Fibroblast of villous mesenchyme (primary cell): ENCODE results near the gene KRTAP10-10. TPM values are rescaled to one million over a fixed set of nuclear protein-coding genes. Genes with fewer than 3 reads are reported as not detected.

Experiments
- DNase-seq: peaks from one replicate; pipeline ENCODE4 v3.0.0-alpha.2; 2010; ENCODE audit warnings: low read depth
- H3K4me3 ChIP-seq: 2 replicates; pipeline ENCODE4 v1.5.1; 2011; ENCODE audit warnings: low read depth, mild to moderate bottlenecking, low read length
- CTCF ChIP-seq: IDR thresholded peaks from 2 replicates; pipeline ENCODE4 v1.5.1; 2012; ENCODE audit warnings: low read depth, mild to moderate bottlenecking, low read length; ENCODE audit not compliant: insufficient read depth
- total RNA-seq: library from RNA; depleted of rRNA; stranded (reverse); fragments of >200 nt; gene quantifications from 2 replicates; pipeline ENCODE4 v1.2.3, GENCODE V29; 2012

KRTAP10-10 gene
- total RNA-seq, 1 donor, result not detected

DNA sequence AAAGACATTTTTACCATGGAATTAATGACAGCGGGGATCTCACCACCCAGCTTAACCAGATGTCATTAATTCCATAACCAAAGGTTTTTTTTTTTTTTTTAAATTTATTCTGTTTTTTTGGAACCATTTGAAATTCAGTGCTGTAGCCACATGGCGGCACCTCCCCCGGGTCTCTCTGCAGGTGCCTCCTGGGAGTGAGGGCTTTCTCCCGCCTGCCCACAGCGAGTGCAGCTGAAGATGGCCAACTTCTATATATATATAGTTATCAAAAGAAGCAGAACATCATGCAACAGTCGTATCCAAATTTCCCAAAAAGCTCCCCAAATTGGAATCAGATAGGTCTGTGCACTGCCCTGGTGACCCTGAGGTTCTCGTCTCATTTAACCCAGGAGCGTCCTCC, 21.7 kb upstream of the KRTAP10-10 start:
- no peak for TF ChIP-seq CTCF
- DNase-seq, result no peak
- H3K4me3 ChIP-seq, result no peak overlapping the region

- no peak overlapping the region for H3K4me3 ChIP-seq
- DNase-seq, result no peak
- no peak for TF ChIP-seq CTCF
Observed at GRCh38 chr21:44615911-44616590, 21.1 kb upstream of the KRTAP10-10 start.

DNA sequence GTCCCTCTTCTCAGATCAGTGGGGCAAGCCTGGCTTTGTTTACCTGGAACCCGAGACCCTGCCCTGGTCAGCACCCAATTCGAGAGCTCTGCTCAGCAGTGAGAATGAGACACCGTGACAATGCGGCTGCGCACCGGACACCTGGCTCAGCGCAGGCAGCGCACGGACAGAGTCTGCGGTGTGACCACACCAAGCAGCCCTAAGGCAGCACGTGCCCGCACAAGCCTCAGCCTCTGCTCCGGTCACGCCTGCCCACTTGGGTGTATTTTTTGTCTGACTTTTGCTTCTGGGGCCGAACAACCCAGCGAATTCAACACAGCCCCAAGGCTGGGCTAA, 20.6 kb upstream of the KRTAP10-10 start:
- no peak for DNase-seq
- no peak overlapping the region for H3K4me3 ChIP-seq
- TF ChIP-seq CTCF, result no peak

- H3K4me3 ChIP-seq, result no peak overlapping the region
- no peak for TF ChIP-seq CTCF
- no peak for DNase-seq
Observed at GRCh38 chr21:44617071-44617501, 20.1 kb upstream of the KRTAP10-10 start.

DNA sequence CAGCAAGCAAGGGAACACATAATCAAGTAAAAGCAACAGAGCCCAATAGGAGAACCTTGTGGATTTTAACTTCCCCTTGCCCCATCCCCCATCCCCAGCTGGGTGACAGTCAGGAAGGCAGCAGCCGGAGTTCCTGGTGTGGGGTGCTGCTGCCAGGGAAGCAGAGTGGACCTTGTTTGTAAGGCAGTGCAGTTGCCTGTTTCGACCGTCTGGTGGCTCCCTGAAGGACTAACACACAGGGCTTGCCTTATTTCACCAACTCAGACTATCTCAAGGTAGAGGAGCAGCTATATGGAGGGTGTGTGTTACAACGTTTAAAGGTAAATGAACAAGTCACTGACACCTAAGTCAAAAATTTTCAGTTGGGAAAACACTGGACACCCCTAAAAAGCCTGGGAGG, 18.7 kb upstream of the KRTAP10-10 start:
- DNase-seq, result no peak
- no peak overlapping the region for H3K4me3 ChIP-seq
- no peak for TF ChIP-seq CTCF

DNA sequence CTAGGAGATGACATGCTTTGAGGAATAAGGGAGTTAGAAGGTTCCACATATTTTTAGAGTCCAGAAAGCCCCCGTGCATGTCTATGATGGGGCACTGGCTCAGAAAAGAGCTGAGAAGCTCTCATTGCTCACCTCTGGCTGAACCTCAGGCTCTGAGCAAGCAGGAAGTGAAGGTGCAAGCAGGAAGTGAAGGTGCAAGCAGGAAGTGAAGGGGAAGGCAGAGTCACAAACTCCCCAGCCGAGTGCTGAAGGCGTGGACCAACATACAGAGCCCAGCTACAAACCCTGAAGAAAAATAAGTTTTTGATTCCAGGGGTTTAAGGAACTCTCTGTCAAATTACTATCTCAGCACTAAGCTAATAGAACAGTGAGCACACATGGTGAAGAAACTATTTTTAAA, 18.2 kb upstream of the KRTAP10-10 start:
- TF ChIP-seq CTCF, result no peak
- DNase-seq, result no peak
- H3K4me3 ChIP-seq, result no peak overlapping the region

- TF ChIP-seq CTCF, result no peak
- H3K4me3 ChIP-seq, result no peak overlapping the region
- DNase-seq, result no peak
Observed at GRCh38 chr21:44619886-44620285, 17.3 kb upstream of the KRTAP10-10 start.
